H1 (cell line): ENCODE data around the gene ADSS1. TPM values are rescaled to one million over a fixed set of nuclear protein-coding genes. Genes with fewer than 3 reads are reported as not detected.

Source experiments
- CTCF ChIA-PET: fragments of 300-600 bp; sonication (Branson Sonifier 250); formaldehyde crosslinking; loops from one replicate; lab custom pipeline; 2021; ENCODE audit not compliant: partially characterized antibody; lab: Charles Lee
- POLR2A ChIA-PET: fragments of 300-600 bp; sonication (Branson Sonifier 250); formaldehyde crosslinking; loops from one replicate; lab custom pipeline; 2021; ENCODE audit warnings: inconsistent platforms; ENCODE audit not compliant: partially characterized antibody; lab: Charles Lee
- DNase-seq, 2 experiments: peaks; one replicate each; pipeline versions ENCODE4 v3.0.0 to v3.0.0-alpha.2; 2010 to 2022; ENCODE audit warnings: low spot score in 2 of 2, low read depth in 1 of 2, mixed read lengths in 1 of 2
- FAIRE-seq: peaks from 2 replicates; lab custom pipeline; 2011; peaks lifted over from hg19 to GRCh38; lab: Jason Lieb, UNC
- H2AFZ ChIP-seq: 2 replicates; pipeline ENCODE4 v1.8.1; 2012; ENCODE audit warnings: low read length, inconsistent platforms
- H2AK5ac ChIP-seq: 2 replicates; pipeline ENCODE4 v1.6.1; 2013; ENCODE audit warnings: low read depth, low read length
- H2BK120ac ChIP-seq: replicated peaks from 2 replicates; pipeline ENCODE3; 2013; ENCODE audit warnings: low read depth, low read length, inconsistent platforms
- H2BK12ac ChIP-seq: 2 replicates; pipeline ENCODE4 v1.6.1; 2013; ENCODE audit warnings: low read depth, low read length
- H2BK15ac ChIP-seq: 2 replicates; pipeline ENCODE4 v1.6.1; 2013; ENCODE audit warnings: low read length
- H2BK20ac ChIP-seq: 2 replicates; pipeline ENCODE4 v1.6.1; 2013; ENCODE audit warnings: low read length
- H2BK5ac ChIP-seq: 2 replicates; pipeline ENCODE4 v1.6.1; 2013; ENCODE audit warnings: low read depth, low read length
- H3K14ac ChIP-seq: 2 replicates; pipeline ENCODE4 v1.6.1; 2013; ENCODE audit warnings: inconsistent platforms; ENCODE audit not compliant: insufficient read length
- H3K18ac ChIP-seq: 2 replicates; pipeline ENCODE4 v1.6.1; 2013; ENCODE audit warnings: low read length; ENCODE audit errors: extremely low read depth
- H3K23ac ChIP-seq: 2 replicates; pipeline ENCODE4 v1.6.1; 2013; ENCODE audit warnings: inconsistent platforms; ENCODE audit not compliant: insufficient read length
- H3K23me2 ChIP-seq: 2 replicates; pipeline ENCODE4 v1.6.1; 2013; ENCODE audit warnings: low read depth, low read length
- H3K27ac ChIP-seq: 2 replicates; pipeline ENCODE4 v1.6.1; 2011; ENCODE audit warnings: low read depth, low read length, inconsistent platforms
- H3K27me3 ChIP-seq, 4 experiments: replicated peaks in 1 of 4; 1 replicate in 1 of 4; 2 replicates in 3 of 4; pipeline versions ENCODE4 v1.6.1 to v1.8.1; 2011 to 2013; ENCODE audit warnings: low read length in 3 of 4, mild to moderate bottlenecking in 3 of 4, inconsistent platforms in 2 of 4, mixed read lengths in 2 of 4, moderate library complexity in 1 of 4; ENCODE audit not compliant: control insufficient read depth in 3 of 4, insufficient read depth in 3 of 4; ENCODE audit errors: extremely low read depth in 1 of 4
- H3K36me3 ChIP-seq, 4 experiments: 2 replicates each; pipeline versions ENCODE4 v1.6.1 to v1.8.1; 2011 to 2013; ENCODE audit warnings: mild to moderate bottlenecking in 4 of 4, low read length in 3 of 4, moderate library complexity in 2 of 4, control low read depth in 1 of 4, inconsistent platforms in 1 of 4; ENCODE audit not compliant: insufficient read depth in 4 of 4, control insufficient read depth in 2 of 4
- H3K4ac ChIP-seq: replicated peaks from 2 replicates; pipeline ENCODE3; 2013; ENCODE audit warnings: low read length, low read depth, mixed read lengths, inconsistent platforms; ENCODE audit not compliant: insufficient read length
- H3K4me1 ChIP-seq, 4 experiments: replicated peaks in 1 of 4; 1 replicate in 1 of 4; 2 replicates in 3 of 4; pipeline versions ENCODE4 v1.6.1 to v1.8.1; 2011 to 2013; ENCODE audit warnings: low read length in 3 of 4, inconsistent platforms in 2 of 4, mixed read lengths in 1 of 4; ENCODE audit not compliant: insufficient read depth in 4 of 4, control insufficient read depth in 3 of 4
- H3K4me2 ChIP-seq, 2 experiments: 2 replicates each; pipeline versions ENCODE4 v1.6.1 to v1.8.1; 2011 to 2013; ENCODE audit warnings: low read depth in 2 of 2, low read length in 2 of 2, control low read depth in 1 of 2, inconsistent platforms in 1 of 2, mild to moderate bottlenecking in 1 of 2; ENCODE audit not compliant: insufficient read depth in 1 of 2
- H3K4me3 ChIP-seq, 4 experiments: fragments of 200-600, 300-600 bp in 1 of 4; sonication (generic), shearing (Covaris generic), sonication (Bioruptor Twin) in 1 of 4; 2 replicates each; pipeline versions ENCODE4 v1.5.1 to v1.8.1; 2011 to 2016; ENCODE audit warnings: low read length in 4 of 4, low read depth in 3 of 4, control low read depth in 2 of 4, inconsistent platforms in 2 of 4, mild to moderate bottlenecking in 2 of 4, mixed read lengths in 1 of 4, moderate library complexity in 1 of 4; ENCODE audit not compliant: insufficient read depth in 2 of 4; ENCODE audit errors: extremely low read depth in 1 of 4
- H3K56ac ChIP-seq: replicated peaks from 2 replicates; pipeline ENCODE3; 2013; ENCODE audit warnings: low read depth, mild to moderate bottlenecking, mixed read lengths, low read length, inconsistent platforms; ENCODE audit not compliant: insufficient read length
- H3K79me1 ChIP-seq: 2 replicates; pipeline ENCODE4 v1.6.1; 2013; ENCODE audit warnings: low read depth, low read length, control low read depth
- H3K79me2 ChIP-seq, 2 experiments: 2 replicates each; pipeline versions ENCODE4 v1.6.1 to v1.8.1; 2012 to 2013; ENCODE audit warnings: low read length in 2 of 2, mild to moderate bottlenecking in 2 of 2, inconsistent platforms in 1 of 2; ENCODE audit not compliant: insufficient read depth in 2 of 2, control insufficient read depth in 1 of 2
- H3K9ac ChIP-seq, 4 experiments: replicated peaks in 1 of 4; 1 replicate in 1 of 4; 2 replicates in 3 of 4; pipeline versions ENCODE4 v1.6.1 to v1.8.1; 2011 to 2013; ENCODE audit warnings: low read depth in 3 of 4, low read length in 3 of 4, control low read depth in 2 of 4, mild to moderate bottlenecking in 2 of 4, moderate library complexity in 2 of 4, inconsistent platforms in 1 of 4; ENCODE audit errors: extremely low read depth in 1 of 4
- H3K9me3 ChIP-seq, 2 experiments: 2 replicates each; pipeline versions ENCODE4 v1.6.1 to v1.8.1; 2012 to 2013; ENCODE audit warnings: mild to moderate bottlenecking in 2 of 2, moderate library complexity in 2 of 2, control low read depth in 1 of 2, inconsistent platforms in 1 of 2, low read depth in 1 of 2, low read length in 1 of 2, mixed read lengths in 1 of 2; ENCODE audit not compliant: insufficient read depth in 2 of 2
- H4K20me1 ChIP-seq, 2 experiments: replicated peaks in 1 of 2; 2 replicates each; pipeline versions ENCODE3 to v1.8.1; 2011 to 2013; ENCODE audit warnings: inconsistent platforms in 2 of 2, low read length in 2 of 2, mild to moderate bottlenecking in 1 of 2; ENCODE audit not compliant: insufficient read depth in 2 of 2, control insufficient read depth in 1 of 2
- H4K5ac ChIP-seq: 2 replicates; pipeline ENCODE4 v1.6.1; 2013; ENCODE audit warnings: low read length, low read depth, mixed read lengths, inconsistent platforms; ENCODE audit not compliant: insufficient read length
- H4K8ac ChIP-seq: 2 replicates; pipeline ENCODE4 v1.8.0; 2013; ENCODE audit warnings: mild to moderate bottlenecking, moderate library complexity, low read length, inconsistent platforms; ENCODE audit not compliant: insufficient read depth; ENCODE audit errors: extremely low read depth
- H4K91ac ChIP-seq: replicated peaks from 2 replicates; pipeline ENCODE3; 2013; ENCODE audit warnings: low read length, mixed read lengths, inconsistent platforms; ENCODE audit not compliant: insufficient read length
- KDM4A ChIP-seq: IDR thresholded peaks from one replicate; pipeline ENCODE4 v1.7.1; 2012; ENCODE audit warnings: low read depth, mild to moderate bottlenecking, moderate library complexity, low read length, inconsistent platforms; ENCODE audit not compliant: severe bottlenecking
- PHF8 ChIP-seq: fragments of 200-600 bp; sonication (generic); conservative IDR thresholded peaks from 2 replicates; pipeline ENCODE4 v1.7.1; 2012; ENCODE audit warnings: low read depth, mild to moderate bottlenecking, inconsistent platforms, low read length, moderate library complexity
- SAP30 ChIP-seq: fragments of 300-600 bp; sonication (generic); IDR thresholded peaks from 2 replicates; pipeline ENCODE4 v1.7.1; 2012; ENCODE audit warnings: low read length, moderate library complexity, mild to moderate bottlenecking, inconsistent platforms; ENCODE audit not compliant: insufficient read depth, insufficient replicate concordance
- WGBS, 2 experiments: shearing (Covaris generic) in 1 of 2; methylation state at CpG; one replicate each; pipeline versions ENCODE4 v1.1.6 to v1.1.7; 2013 to 2015; ENCODE audit warnings: low lambda C conversion rate in 2 of 2, mixed read lengths in 2 of 2, inconsistent platforms in 1 of 2, low coverage in 1 of 2, missing lambda C conversion rate in 1 of 2; ENCODE audit not compliant: insufficient replicate concordance in 2 of 2, insufficient coverage in 1 of 2, insufficient read length in 1 of 2; ENCODE audit errors: extremely low coverage in 1 of 2, missing lambda C conversion rate in 1 of 2; 5-methylcytosine and 5-hydroxymethylcytosine counted together
- polyA plus RNA-seq, 7 experiments: library from polyadenylated mRNA; depleted of rRNA in 3 of 7; stranded (reverse) in 5 of 7; unstranded in 2 of 7; fragments of >200 nt in 5 of 7; fragments of 200-250 nt in 2 of 7; gene quantifications; 1 replicate in 5 of 7; 2 replicates in 1 of 7; 4 replicates in 1 of 7; pipeline versions ENCODE4 v1.2.1 to v1.2.3, GENCODE V29; 2011 to 2013; ENCODE audit warnings: missing spikeins in 2 of 7, mixed read lengths in 2 of 7
- total RNA-seq: library from RNA; stranded (reverse); fragmentation: NEBNext Ultra II Directional; extraction: Animal tissue kit (Norgen Biotek cat#: 25700); gene quantifications from 2 replicates; pipeline ENCODE4 v1.2.1, GENCODE V29; 2021

ADSS1 gene
- total and polyA plus RNA-seq, 2 of the 8 experiments (the other 6 are each of a cell fraction or from before 2014, with no cell fraction given): 7.1 to 7.9 TPM

DNA sequence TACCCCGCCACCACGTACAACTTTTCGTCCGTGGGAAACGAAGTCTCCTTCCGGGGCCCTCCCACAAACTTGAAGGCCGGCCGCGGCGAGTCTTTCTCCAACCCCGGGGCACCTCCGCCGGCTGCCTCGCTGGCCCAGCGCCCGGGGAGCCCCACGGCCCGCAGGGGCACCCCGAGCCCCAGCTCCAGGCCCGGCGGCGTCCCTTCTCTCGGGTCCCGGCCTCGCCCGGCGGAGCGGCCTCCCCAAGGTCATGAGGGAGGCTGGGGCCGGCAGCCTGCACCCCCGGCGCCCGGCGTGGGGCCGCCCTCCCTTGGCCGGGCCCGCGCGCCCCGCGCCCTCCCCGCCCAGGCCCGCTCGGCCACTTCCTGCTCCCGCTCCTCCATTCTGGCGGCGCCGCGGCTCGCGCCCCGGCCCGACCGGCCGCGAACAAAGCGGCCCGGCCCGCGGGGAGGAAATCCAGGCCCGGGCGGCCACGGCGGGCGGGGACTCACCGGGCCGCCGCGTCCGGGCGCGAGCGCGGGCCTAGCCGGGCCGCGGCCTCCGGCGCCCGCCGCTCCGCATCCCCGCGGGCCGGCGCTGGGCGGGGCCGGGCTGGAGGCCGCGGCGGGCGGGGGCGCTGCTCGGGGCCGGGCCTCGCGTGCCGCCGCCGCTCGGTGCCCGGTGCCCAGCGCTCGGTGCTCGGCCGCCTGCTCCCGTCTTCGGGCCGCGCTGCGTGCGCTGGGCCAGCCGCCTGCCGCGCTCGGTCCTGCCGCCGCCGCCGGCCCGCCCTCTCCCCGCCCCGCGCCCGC is 71.2 kb downstream of the ADSS1 start, which contains the start of gene AKT1:
Gene AKT1, minus strand, starts transcription at position 756 of the 788 bp plus-strand sequence. CDS start 3,105 bp downstream, outside the sequence.
- H3K4ac ChIP-seq: no peak within 1 kb of the TSS
- H3K27ac ChIP-seq: no peak within 1 kb of the TSS
- H4K20me1 ChIP-seq: peaks cover 18 to 29% of the 10 kb centered on the region in 2 experiments
- peak within 1 kb of the TSS; percentile 57; the same call in 1 of the 2 replicates for H4K8ac ChIP-seq
- H2BK20ac ChIP-seq: 0 out of 2 replicates have a peak within 1 kb of the TSS, but pooled peaks have one; percentile 61
- FAIRE-seq: no peak
- peaks cover 0 to 4% (median 0%) of the 10 kb centered on the region in 4 experiments; a peak in 2 of 8 replicates for H3K36me3 ChIP-seq
- H3K27me3 ChIP-seq: peaks cover 6 to 50% (median 41%) of the 10 kb centered on the region in 4 experiments
- CTCF ChIA-PET: interaction anchor here (1.3 to 11.1 kb wide), 5 partner anchors 17 to 25 kb away, joined by 3 to 110 read pairs (median 4); no protein-coding TSS in a partner anchor
- H3K79me2 ChIP-seq: peaks cover 0 to 6% of the 10 kb centered on the region in 2 experiments; a peak in 1 of 4 replicates
- peaks cover 4 to 48% (median 33%) of the 10 kb centered on the region in 4 experiments for H3K4me1 ChIP-seq
- no peak for DNase-seq
- peak within 1 kb of the TSS; percentile 83 for H3K18ac ChIP-seq
- WGBS, 2 experiments: 2% methylated on average over 25 of the region's 124 CpGs; no CpG with 5 or more reads in 1 of the 2 experiments
- TF ChIP-seq SAP30 (no peak), KDM4A (peak; percentile 46), PHF8 (0 out of 2 replicates have a peak, but pooled peaks have one; percentile 11)
- TF ChIP-seq, all 59 proteins: peak for 2
- Histone ChIP-seq H3K14ac (no peak within 1 kb of the TSS), H2AFZ (no peak within 1 kb of the TSS), H3K9ac (peak within 1 kb of the TSS; percentile 1 to 60 (median 20); a peak in 4 of 7 replicates), H4K91ac (peak within 1 kb of the TSS; percentile 1), H3K4me2 (peak within 1 kb of the TSS; percentile 88 to 93), H2BK12ac (no peak within 1 kb of the TSS), H2BK5ac (no peak within 1 kb of the TSS), H3K79me1 (peaks cover 8% of the 10 kb centered on the region), H3K9me3 (no peaks in the 10 kb centered on the region), H2AK5ac (peak within 1 kb of the TSS; percentile 75; the same call in 1 of the 2 replicates), H2BK15ac (peak within 1 kb of the TSS; percentile 81; the same call in 1 of the 2 replicates), H3K23ac (no peak within 1 kb of the TSS), H3K23me2 (peaks cover 20% of the 10 kb centered on the region), H3K4me3 (peak within 1 kb of the TSS; percentile 56 to 74 (median 60)), H3K56ac (no peak within 1 kb of the TSS), H2BK120ac (no peak within 1 kb of the TSS), H4K5ac (no peak within 1 kb of the TSS)
- POLR2A ChIA-PET: interaction anchor here (1.1 to 1.7 kb wide), 7 partner anchors 10 to 175 kb away, joined by 3 to 9 read pairs (median 3); partner anchors contain the start of gene SIVA1
